Activated CD4-positive, alpha-beta T cell treated with anti-CD3 and anti-CD28 coated beads for 48 hours (primary cell): ENCODE data around the gene FRYL.
"Not testable (repeated sequence)": the region's sequence is repeated elsewhere in the genome, so short reads cannot be mapped to it uniquely, and the experiment has no call there.

Experiments used
- DNase-seq: peaks from one replicate; pipeline ENCODE4 v3.0.0-alpha.2; 2020

The FRYL gene

DNA sequence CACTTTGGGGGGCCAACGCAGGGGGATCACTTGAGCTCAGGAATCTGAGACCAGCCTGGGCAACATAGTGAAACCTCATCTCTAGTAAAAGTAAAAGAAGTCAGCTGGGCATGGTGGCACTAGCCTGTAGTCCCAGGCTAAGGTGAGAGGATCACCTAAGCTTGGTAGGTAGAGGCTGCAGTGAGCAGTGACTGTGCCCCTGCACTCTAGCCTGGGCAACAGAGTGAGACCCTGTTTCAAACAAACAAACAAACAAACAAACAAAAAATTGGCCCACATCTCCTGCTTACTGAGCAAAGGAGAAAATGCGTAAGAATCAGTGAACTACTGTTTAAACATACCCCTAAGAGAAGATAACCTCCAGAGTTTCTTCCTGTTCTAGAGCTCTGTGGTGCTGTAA, 85.3 kb downstream of the FRYL start:
- DNase-seq = no peak

GRCh38 chr4:48693856-48694574, 86.1 kb downstream of the FRYL start:
- DNase-seq = no peak

GRCh38 chr4:48692897-48693296, 87.2 kb downstream of the FRYL start:
- DNase-seq = no peak

DNA sequence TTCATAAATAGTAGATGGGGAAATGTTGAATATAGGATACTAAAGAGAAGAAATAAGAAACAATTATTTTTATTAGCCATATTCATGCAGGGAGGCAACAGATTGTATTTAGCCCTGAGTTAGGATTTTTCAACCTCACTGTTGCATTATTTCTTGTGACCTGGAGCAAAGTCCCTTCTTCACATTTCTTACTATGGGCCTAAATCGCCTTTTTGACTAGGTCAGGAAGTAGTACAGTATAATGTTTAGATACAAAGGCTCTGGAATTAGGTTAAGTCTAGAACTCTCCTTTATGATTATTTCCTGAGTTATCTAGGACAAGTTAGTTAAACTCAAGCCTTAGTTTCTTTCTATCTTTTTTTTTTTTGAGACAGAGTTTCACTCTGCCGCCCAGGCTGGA, 88.0 kb downstream of the FRYL start:
- no peak for DNase-seq

GRCh38 chr4:48688953-48689352, 91.1 kb downstream of the FRYL start:
- DNase-seq = no peak

DNA sequence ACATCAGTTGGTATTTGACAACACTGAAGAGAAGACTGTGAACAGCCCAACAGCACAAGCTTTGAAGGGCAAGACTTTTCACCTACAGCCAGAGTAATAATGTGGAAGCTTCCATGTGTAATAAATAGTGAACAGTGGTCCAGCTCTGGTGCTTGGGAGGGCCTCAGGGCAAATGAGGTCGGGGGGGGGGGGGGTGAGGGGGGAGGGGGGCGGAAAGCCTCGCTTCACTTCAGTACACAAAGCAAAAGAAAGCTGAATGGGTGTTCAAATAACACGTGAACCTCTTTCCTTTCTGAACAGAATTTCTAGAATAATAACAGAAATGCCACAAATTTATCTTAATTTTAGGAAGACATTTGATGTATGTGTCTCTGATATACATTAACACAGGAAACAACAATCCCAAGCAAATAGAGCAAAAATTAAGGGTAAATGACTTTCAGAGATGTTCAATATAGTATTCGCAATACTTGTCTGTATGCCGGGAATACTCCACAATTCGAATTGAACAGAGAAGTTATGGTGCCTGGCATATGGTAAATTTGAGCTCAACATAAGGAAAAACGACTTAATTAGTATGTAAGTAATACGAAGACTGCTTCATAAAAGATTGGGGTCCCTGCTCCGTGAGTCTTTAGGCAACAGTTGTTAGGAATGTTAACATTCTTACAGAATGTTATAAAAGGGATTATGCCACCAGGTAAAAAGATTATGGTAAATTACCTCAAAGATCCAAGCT, 92.6 kb downstream of the FRYL start:
- DNase-seq = no peak

GRCh38 chr4:48686369-48686768, 93.7 kb downstream of the FRYL start:
- DNase-seq = no peak

- no peak for DNase-seq
Observed at GRCh38 chr4:48683784-48684666, 96.1 kb downstream of the FRYL start.

DNA sequence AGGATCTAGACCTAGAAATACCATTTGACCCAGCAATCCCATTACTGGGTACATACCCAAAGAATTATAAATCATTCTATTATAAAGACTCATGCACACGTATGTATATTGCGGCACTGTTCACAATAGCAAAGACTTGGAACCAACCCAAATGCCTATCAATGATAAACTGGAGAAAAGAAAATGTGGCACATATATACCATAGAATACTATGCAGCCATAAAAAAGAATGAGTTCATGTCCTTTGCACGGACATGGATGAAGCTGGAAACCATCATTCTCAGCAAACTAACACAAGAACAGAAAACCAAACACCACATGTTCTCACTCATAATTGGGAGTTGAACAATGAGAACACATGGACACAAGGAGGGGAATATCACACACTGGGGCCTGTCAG, 97.2 kb downstream of the FRYL start:
- DNase-seq = not testable (repeated sequence)

DNA sequence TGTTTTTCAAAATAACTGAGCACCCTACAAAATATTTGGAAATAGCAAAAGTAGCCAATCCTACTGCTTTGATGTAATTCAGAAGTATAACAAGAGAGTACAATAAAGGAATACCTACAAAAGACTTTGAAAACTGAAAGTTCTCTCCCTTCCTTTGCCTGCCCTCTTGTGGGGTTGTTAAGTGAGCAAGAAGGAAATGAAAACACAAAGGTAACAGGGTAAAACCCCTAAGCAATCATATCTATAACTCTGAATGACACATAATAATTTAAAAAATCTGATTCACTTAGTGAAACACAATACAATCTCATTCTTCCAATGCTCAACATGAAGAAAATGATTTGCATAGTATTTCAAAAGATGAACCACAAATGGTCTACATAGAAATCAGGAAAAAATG, 98.2 kb downstream of the FRYL start:
- DNase-seq = peak; percentile 17

DNA sequence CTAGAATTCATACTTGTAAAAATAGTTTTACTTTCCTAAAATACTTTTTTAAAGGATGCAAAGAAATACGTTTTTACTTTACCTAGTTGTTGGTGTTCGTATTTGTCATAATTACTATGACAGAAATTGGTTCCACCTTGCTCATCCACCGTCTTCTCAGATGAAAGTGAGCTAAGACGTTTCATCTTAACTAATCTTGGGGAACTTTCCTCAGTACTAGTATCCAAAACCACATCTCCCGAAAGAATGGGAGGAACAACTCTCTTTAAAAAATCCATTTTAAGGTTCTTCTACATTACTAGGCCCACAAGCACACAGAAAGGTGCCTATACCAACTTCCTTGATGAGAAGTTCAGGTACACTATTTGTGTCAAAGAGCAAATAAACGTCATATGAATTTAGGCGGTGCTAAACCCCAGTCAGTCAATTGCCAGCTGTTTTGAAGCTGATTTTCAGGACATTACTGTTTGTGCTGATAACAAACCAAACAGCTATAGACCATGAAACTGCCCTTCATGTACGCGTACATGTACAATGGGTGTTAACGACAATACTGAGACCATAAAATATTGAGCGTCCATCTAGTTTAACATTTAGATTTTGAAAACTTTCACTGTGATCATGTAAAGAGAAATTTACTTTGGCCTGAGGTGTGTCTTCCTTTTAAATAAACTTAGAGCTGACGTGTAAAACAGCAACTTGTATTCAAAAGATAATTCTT, 99.1 kb downstream of the FRYL start:
- DNase-seq = no peak

DNA sequence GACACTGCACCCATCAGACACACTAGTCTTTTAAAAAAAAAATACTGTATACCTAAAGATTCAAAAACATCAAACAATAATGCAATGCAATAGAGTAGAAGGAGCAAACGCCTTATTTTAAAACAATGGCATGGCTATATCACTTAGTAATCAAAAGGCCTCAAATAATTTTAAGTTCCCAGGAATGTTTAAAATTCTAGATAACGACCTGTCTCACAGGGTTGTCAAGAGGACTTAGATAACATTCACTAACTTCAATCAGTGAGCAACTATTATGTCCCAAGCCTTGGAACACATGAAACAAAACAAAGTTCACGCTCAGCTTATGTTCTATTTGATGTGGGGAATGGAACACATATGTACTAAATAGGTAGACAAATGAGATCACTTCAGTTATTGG, 106.5 kb downstream of the FRYL start:
- DNase-seq = no peak

GRCh38 chr4:48670587-48670986, 109.5 kb downstream of the FRYL start:
- no peak for DNase-seq

- no peak for DNase-seq
Observed at GRCh38 chr4:48669086-48669485, 111.0 kb downstream of the FRYL start.

DNA sequence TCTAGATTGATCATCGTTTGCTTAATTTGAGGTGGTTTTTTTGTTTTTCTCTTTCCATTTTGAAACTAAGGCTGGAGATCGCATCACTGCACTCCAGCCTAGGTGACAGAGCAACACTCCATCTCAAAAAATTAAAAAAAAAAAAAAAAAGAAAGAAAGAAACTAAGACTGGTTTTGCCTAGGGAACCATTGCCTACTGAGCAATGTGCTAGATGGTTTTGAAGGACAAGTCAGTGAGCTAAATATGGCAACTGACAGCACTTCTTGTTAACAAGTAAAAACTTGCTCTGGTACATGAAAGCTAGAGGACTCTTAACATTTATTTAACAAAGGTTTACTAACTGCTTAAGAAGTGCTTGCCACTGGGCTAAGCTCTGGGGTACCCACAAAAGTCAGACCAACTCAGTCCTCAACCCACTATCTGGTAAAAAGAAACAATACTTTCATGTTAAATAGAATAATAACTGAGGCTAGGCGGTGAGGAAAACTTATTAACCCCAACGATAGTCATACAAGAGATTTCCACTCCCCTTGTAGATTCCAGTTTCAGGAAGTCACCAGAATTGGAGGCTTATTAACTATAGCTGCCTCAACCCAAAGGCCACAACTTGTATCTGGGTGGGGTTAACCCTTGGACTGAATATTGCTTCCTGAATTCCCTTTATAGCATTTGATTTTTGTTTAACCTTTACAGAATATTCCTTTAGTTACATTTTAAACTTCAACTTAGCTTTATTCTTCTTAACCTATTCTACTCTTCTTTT, 111.6 kb downstream of the FRYL start:
- DNase-seq = no peak

DNA sequence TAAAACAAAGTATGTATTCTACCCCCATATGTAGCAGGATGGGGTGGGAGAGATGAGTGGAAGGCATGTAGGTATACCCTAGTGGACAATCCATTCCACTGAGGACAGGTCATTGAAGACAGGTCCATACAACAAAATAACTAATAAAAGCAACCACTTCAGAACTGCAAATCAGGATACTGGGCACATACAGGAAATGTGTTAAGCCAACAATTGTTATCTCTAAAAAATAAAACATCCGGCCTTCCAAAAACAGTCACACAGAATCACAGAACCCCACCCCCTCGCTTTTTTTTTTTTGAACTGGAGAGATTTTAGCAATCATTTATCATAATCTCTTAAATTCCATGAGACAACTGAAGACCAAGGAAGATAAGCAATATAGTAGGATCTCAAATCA, 112.9 kb downstream of the FRYL start:
- DNase-seq = no peak

- no peak for DNase-seq
Observed at GRCh38 chr4:48665555-48666186, 114.4 kb downstream of the FRYL start.

DNA sequence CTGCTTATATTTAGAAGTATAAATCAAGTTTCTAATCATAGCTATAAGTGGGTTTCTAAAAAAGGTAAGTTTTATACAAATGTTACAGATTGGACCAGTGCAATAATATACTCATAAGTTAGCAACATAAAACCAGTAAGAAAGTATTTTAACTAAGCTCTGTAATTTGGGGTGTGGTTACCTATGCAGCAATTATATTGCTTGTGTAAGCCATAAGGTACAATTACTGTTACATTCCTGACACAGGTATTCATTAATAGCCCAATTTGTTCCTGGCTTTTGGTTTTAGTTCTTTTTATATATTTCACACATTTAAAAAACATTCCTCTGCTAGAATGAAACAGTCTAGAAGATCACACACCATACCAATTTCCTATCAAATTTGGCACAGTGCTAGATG, 115.1 kb downstream of the FRYL start:
- no peak for DNase-seq

DNA sequence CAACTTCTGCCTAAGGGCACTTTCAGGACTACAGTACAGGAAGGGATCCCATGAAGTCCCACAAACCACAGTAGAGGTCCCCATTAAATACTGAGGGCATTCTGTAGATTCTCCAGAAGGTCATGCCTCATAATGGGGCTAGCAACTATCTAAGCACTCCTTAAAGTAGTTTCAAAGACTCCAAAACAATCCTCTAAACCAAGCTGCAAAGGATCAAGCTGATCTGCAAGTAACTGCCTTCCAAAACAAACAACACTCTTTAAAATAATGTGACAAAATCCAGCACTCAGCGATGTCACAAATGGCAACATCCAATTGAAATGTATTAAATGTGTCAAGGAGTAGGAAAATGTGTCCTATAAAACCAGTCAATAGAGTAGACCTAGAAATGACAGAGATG, 118.7 kb downstream of the FRYL start:
- no peak for DNase-seq

DNA sequence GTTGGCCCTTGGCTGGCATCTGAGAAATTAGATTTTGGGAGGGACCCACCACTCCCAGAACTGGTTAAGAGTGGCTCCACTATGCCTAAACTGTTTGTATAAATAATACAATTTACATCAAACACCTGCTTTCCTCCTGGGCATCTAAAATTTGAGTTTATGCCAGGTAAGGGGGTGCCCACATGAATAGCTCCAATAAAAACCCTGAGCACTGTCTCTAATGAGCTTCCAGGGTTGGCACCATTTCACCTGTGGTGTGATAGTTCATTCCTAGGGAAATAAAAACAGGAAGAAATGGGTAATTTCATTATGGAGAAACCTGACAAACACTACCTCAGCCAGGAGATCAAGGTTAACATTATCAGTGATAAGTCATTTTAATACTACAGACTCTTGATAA, 119.7 kb downstream of the FRYL start:
- no peak for DNase-seq

GRCh38 chr4:48654015-48654664, 125.9 kb downstream of the FRYL start:
- no peak for DNase-seq
